ENCODE data around the gene CIAPIN1. TPM values are rescaled to one million over a fixed set of nuclear protein-coding genes. Genes with fewer than 3 reads are reported as not detected.

Gene CIAPIN1
- total RNA-seq, 2 experiments from 2014 or later: 53.3 to 53.4 TPM

- TF ChIP-seq CTCF (IDR thresholded peaks at IDR 0.05): no peak
- DNase-seq: no peak
- no peaks in the 10 kb centered on the region for H3K9me3 Mint-ChIP-seq
- ATAC-seq: no peak
- H3K4me3 Mint-ChIP-seq: no peak overlapping the region
- no peaks in the 10 kb centered on the region for H3K27me3 Mint-ChIP-seq
- no peak overlapping the region for H3K27ac Mint-ChIP-seq
- POLR2A ChIA-PET: interaction anchor here (1.5 kb wide), 1 partner anchor 17 kb away, joined by 5 read pairs; no protein-coding TSS in a partner anchor
- intact Hi-C loops (cut with micrococcal nuclease): no loop called here
- CTCF ChIA-PET: interaction anchor here (0.5 to 3.0 kb wide), 4 partner anchors 7 to 124 kb away, joined by 3 to 16 read pairs (median 4); no protein-coding TSS in a partner anchor
- peaks cover 19% of the 10 kb centered on the region for H3K36me3 Mint-ChIP-seq (ENCODE audit: low read depth)
- H3K4me1 Mint-ChIP-seq (ENCODE audit: low read depth): peaks cover 8% of the 10 kb centered on the region
Observed at GRCh38 chr16:57424583-57424982, 22.6 kb downstream of the CIAPIN1 start.

- intact Hi-C loops (cut with micrococcal nuclease): no loop called here
- no peaks in the 10 kb centered on the region for H3K9me3 Mint-ChIP-seq
- ChIA-PET POLR2A (interaction anchor here (0.6 to 1.2 kb wide), 2 partner anchors 10 to 276 kb away, joined by 3 read pairs; no protein-coding TSS in a partner anchor), CTCF (interaction anchor here (1.6 to 8.2 kb wide), 2 partner anchors 8 to 18 kb away, joined by 3 to 81 read pairs; no protein-coding TSS in a partner anchor)
- peaks cover 13% of the 10 kb centered on the region for H3K4me1 Mint-ChIP-seq (ENCODE audit: low read depth)
- ATAC-seq: no peak
- no peak overlapping the region for H3K4me3 Mint-ChIP-seq
- H3K27me3 Mint-ChIP-seq: no peaks in the 10 kb centered on the region
- no peak overlapping the region for H3K27ac Mint-ChIP-seq
- no peak for TF ChIP-seq CTCF (IDR thresholded peaks at IDR 0.05)
- DNase-seq: no peak
- H3K36me3 Mint-ChIP-seq (ENCODE audit: low read depth): peaks cover 9% of the 10 kb centered on the region
Observed at GRCh38 chr16:57423152-57423551, 24.0 kb downstream of the CIAPIN1 start.

- no peaks in the 10 kb centered on the region for H3K9me3 Mint-ChIP-seq
- ChIA-PET CTCF (interaction anchor here (0.7 to 8.2 kb wide), 6 partner anchors 9 to 604 kb away, joined by 3 to 81 read pairs (median 4); no protein-coding TSS in a partner anchor), POLR2A (interaction anchor here (0.6 to 1.2 kb wide), 3 partner anchors 11 to 275 kb away, joined by 3 to 4 read pairs (median 3); no protein-coding TSS in a partner anchor)
- no peak for TF ChIP-seq CTCF (IDR thresholded peaks at IDR 0.05)
- no peak for DNase-seq
- ATAC-seq: no peak
- peaks cover 18% of the 10 kb centered on the region for H3K4me1 Mint-ChIP-seq (ENCODE audit: low read depth)
- intact Hi-C loops (cut with micrococcal nuclease): no loop called here
- H3K36me3 Mint-ChIP-seq (ENCODE audit: low read depth): peaks cover 2% of the 10 kb centered on the region
- no peaks in the 10 kb centered on the region for H3K27me3 Mint-ChIP-seq
- no peak overlapping the region for H3K27ac Mint-ChIP-seq
- H3K4me3 Mint-ChIP-seq: no peak overlapping the region
Observed at GRCh38 chr16:57422026-57422944, 24.9 kb downstream of the CIAPIN1 start.

- ChIA-PET CTCF (interaction anchor here (0.6 to 10.9 kb wide), 31 partner anchors 7 to 338 kb away, joined by 3 to 258 read pairs (median 5); partner anchors contain the start of genes ARL2BP, CCL17, CIAPIN1 and COQ9), POLR2A (interaction anchor here (2.1 kb wide), 1 partner anchor 43 kb away, joined by 8 read pairs; the partner anchor contains the start of gene POLR2C)
- no peak overlapping the region for H3K4me3 Mint-ChIP-seq
- ATAC-seq (no peak), DNase-seq (no peak)
- peaks cover 25% of the 10 kb centered on the region for H3K4me1 Mint-ChIP-seq (ENCODE audit: low read depth)
- H3K27ac Mint-ChIP-seq: no peak overlapping the region
- no peaks in the 10 kb centered on the region for H3K36me3 Mint-ChIP-seq (ENCODE audit: low read depth)
- no peaks in the 10 kb centered on the region for H3K9me3 Mint-ChIP-seq
- no peak for TF ChIP-seq CTCF (IDR thresholded peaks at IDR 0.05)
- no peaks in the 10 kb centered on the region for H3K27me3 Mint-ChIP-seq
- intact Hi-C loops (cut with micrococcal nuclease): loop anchor here (5.0 kb wide), 1 partner anchor 103 kb away; no protein-coding TSS in a partner anchor
Observed at GRCh38 chr16:57419506-57419905, 27.7 kb downstream of the CIAPIN1 start.

Data from activated CD8-positive, alpha-beta T cell treated with anti-CD3 and anti-CD28 coated beads for 36 hours (primary cell).